ENCODE results near the gene COMMD4.
"Not testable (repeated sequence)": the region's sequence is repeated elsewhere in the genome, so short reads cannot be mapped to it uniquely, and the experiment has no call there.

COMMD4 gene

GRCh38 chr15:75335705-75336355 is at the start of gene COMMD4:
Gene COMMD4 (plus strand): TSS chr15:75336063. CDS start chr15:75336090, 27 bp downstream.
- ChIA-PET POLR2A (ENCODE audit: low non-redundant PET) (interaction anchor here (1.5 kb wide), 1 partner anchor 13 kb away, joined by 4 read pairs; no protein-coding TSS in a partner anchor), CTCF (interaction anchor here (0.6 kb wide), 1 partner anchor 32 kb away, joined by 3 read pairs; no protein-coding TSS in a partner anchor)
- peak within 1 kb of the TSS; percentile 68 for H3K27ac ChIP-seq
- TF ChIP-seq, protein P1, sequence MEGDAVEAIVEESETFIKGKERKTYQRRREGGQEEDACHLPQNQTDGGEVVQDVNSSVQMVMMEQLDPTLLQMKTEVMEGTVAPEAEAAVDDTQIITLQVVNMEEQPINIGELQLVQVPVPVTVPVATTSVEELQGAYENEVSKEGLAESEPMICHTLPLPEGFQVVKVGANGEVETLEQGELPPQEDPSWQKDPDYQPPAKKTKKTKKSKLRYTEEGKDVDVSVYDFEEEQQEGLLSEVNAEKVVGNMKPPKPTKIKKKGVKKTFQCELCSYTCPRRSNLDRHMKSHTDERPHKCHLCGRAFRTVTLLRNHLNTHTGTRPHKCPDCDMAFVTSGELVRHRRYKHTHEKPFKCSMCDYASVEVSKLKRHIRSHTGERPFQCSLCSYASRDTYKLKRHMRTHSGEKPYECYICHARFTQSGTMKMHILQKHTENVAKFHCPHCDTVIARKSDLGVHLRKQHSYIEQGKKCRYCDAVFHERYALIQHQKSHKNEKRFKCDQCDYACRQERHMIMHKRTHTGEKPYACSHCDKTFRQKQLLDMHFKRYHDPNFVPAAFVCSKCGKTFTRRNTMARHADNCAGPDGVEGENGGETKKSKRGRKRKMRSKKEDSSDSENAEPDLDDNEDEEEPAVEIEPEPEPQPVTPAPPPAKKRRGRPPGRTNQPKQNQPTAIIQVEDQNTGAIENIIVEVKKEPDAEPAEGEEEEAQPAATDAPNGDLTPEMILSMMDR (conservative IDR thresholded peaks at IDR 0.05; ENCODE audit: low read depth): no peak
- peak; percentile 75 for DNase-seq (ENCODE audit: low spot score)

- DNase-seq (ENCODE audit: low spot score); CTCF ChIA-PET; POLR2A ChIA-PET (ENCODE audit: low non-redundant PET); H3K27ac ChIP-seq: not testable (repeated sequence)
Observed at GRCh38 chr15:75293660-75294059, 42.2 kb upstream of the COMMD4 start.

GRCh38 chr15:75298541-75299310 is 37.1 kb upstream of the COMMD4 start:
- DNase-seq (ENCODE audit: low spot score); POLR2A ChIA-PET (ENCODE audit: low non-redundant PET); H3K27ac ChIP-seq: not testable (repeated sequence)
- CTCF ChIA-PET: interaction anchor here (0.7 kb wide), 2 partner anchors 349 to 487 kb away, joined by 3 read pairs; no protein-coding TSS in a partner anchor

DNA sequence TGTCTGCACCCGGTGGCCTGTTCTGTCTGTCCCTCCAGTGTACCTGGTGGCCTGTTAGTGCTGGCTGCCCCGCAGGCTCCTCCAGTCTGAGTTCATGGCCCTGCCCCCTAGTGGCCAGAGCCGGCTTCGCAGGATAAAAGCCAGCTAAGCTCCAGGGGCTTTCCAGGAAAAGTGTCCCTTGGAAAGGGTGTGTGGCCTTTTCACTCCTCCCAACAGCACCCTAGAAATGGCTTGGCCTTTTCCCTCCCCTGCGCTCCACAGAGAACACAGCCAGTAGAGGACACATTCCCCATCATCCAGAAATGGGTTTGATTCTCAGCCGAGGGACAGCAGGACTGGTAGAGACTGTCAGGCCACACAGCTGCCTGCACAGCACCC is 36.6 kb upstream of the COMMD4 start:
- POLR2A ChIA-PET (ENCODE audit: low non-redundant PET); H3K27ac ChIP-seq; DNase-seq (ENCODE audit: low spot score): not testable (repeated sequence)
- CTCF ChIA-PET: interaction anchor here (0.7 kb wide), 1 partner anchor 926 kb away, joined by 3 read pairs; no protein-coding TSS in a partner anchor
- TF ChIP-seq, protein P1 (conservative IDR thresholded peaks at IDR 0.05; ENCODE audit: low read depth): peak; percentile 74

DNA sequence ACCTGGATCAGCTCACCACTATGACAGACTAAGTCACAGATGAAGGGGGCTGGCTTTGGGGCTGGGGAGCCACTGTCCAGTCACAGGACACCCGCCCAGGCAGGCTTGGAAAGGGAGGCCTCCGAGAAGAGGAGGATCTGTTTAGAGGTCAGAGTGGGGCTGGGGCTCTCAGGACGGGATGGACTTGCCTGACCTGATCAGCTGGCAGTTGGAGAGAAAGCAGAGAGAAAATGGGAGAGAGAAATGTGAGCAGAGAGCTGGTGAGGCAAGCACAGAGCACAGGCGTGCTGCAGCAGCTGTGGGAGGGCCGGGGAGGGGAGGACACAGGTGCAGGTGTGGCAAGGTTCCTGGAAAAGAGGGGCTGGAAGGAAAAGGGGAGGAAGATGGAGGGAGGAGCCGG is 35.8 kb upstream of the COMMD4 start:
- DNase-seq (ENCODE audit: low spot score); POLR2A ChIA-PET (ENCODE audit: low non-redundant PET); H3K27ac ChIP-seq: not testable (repeated sequence)
- CTCF ChIA-PET: interaction anchor here (0.6 to 0.8 kb wide), 4 partner anchors 10 to 926 kb away, joined by 3 read pairs; no protein-coding TSS in a partner anchor

GRCh38 chr15:75302318-75302717 is 33.5 kb upstream of the COMMD4 start:
- H3K27ac ChIP-seq: no peak overlapping the region
- ChIA-PET CTCF (no interaction called here), POLR2A (ENCODE audit: low non-redundant PET) (no interaction called here)
- no peak for DNase-seq (ENCODE audit: low spot score)
- TF ChIP-seq, protein P1 (conservative IDR thresholded peaks at IDR 0.05; ENCODE audit: low read depth): no peak

GRCh38 chr15:75302753-75303152 is 33.1 kb upstream of the COMMD4 start:
- DNase-seq (ENCODE audit: low spot score); CTCF ChIA-PET; POLR2A ChIA-PET (ENCODE audit: low non-redundant PET): not testable (repeated sequence)

DNA sequence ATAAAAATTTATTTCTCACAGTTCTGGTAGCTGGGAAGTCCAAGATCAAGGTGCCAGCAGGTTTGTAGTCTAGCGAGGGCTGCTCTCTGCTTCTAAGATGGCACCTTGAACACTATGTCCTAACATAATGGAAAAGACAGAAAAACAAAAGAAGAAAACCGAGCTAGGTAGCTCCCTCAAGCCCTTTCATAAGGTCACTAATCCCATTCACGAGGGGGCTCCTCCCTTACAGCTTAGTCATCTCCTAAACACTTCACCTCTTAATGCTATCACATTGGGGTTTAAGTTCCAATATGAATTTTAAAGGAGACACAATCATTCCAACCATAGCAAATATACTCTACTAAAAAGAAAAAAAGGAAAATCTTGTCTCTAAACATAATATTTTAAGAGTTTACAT is 29.7 kb upstream of the COMMD4 start:
- no peak for DNase-seq (ENCODE audit: low spot score)
- ChIA-PET CTCF (interaction anchor here (0.7 kb wide), 1 partner anchor 277 kb away, joined by 3 read pairs; no protein-coding TSS in a partner anchor), POLR2A (ENCODE audit: low non-redundant PET) (interaction anchor here (0.5 kb wide), 1 partner anchor 436 kb away, joined by 3 read pairs; no protein-coding TSS in a partner anchor)
- TF ChIP-seq, protein P1 (conservative IDR thresholded peaks at IDR 0.05; ENCODE audit: low read depth): no peak
- no peak overlapping the region for H3K27ac ChIP-seq

More at GRCh38 chr15:75302753-75303152, 33.1 kb upstream of the COMMD4 start:
- not testable (repeated sequence) for H3K27ac ChIP-seq

All from RWPE1 (cell line).